ENCODE data around the gene GATA3. TPM values are rescaled to one million over a fixed set of nuclear protein-coding genes. Genes with fewer than 3 reads are reported as not detected.

GATA3 gene
- total and polyA plus RNA-seq, 9 of the 15 experiments (the other 6 are each of a cell fraction or from before 2014, with no cell fraction given), result 0.01 to 0.24 (median 0.09) TPM; not detected in 6

GRCh38 chr10:8063128-8063908 is 8.8 kb downstream of the GATA3 start (continued):
- TF ChIP-seq POLR3G (IDR thresholded peaks at IDR 0.05; ENCODE audit: extremely low read depth, insufficient read length, insufficient replicate concordance) (no peak), CXXC5 (CRISPR knock-in tag; IDR thresholded peaks at IDR 0.05) (no peak), ETS1 (conservative IDR thresholded peaks at IDR 0.05; ENCODE audit: control insufficient read depth, low read depth, low read length) (no peak), HDGF (IDR thresholded peaks at IDR 0.05) (no peak), TRIM28 (IDR thresholded peaks at IDR 0.05) (no peak), KLF16 (IDR thresholded peaks at IDR 0.05) (no peak), BRCA1 (IDR thresholded peaks at IDR 0.05) (no peak), BRCA1 (CRISPR knock-in tag; IDR thresholded peaks at IDR 0.05) (no peak), SMAD1 (IDR thresholded peaks at IDR 0.05; ENCODE audit: low read depth, low read length, partially characterized antibody) (no peak), CBX1 (IDR thresholded peaks at IDR 0.05; ENCODE audit: low read depth) (no peak)

GRCh38 chr10:8063935-8064334 is 9.4 kb downstream of the GATA3 start:
- FAIRE-seq, result no peak
- Histone ChIP-seq H3K4me3 (no peak overlapping the region), H3K9ac (ENCODE audit: insufficient read depth in 1 of 2, low read depth in 2 of 2, low read length in 2 of 2) (no peak overlapping the region), H3K4me1 (replicated peaks in 1 of 2; ENCODE audit: control insufficient read depth in 2 of 2, insufficient read depth in 2 of 2, low read length in 2 of 2) (peaks cover 0 to 4% of the 10 kb centered on the region in 2 experiments; a peak in 1 of 5 replicates), H2AFZ (ENCODE audit: low read depth, low read length) (no peak overlapping the region), H3K27me3 (ENCODE audit: control insufficient read depth in 2 of 2, insufficient read depth in 2 of 2, low read length in 2 of 2) (peaks cover 39 to 62% of the 10 kb centered on the region in 2 experiments), H3K79me2 (ENCODE audit: control insufficient read depth, insufficient read depth, low read length) (no peaks in the 10 kb centered on the region), H4K20me1 (replicated peaks; ENCODE audit: control insufficient read depth, insufficient read depth, low read length) (no peaks in the 10 kb centered on the region), H3K9me1 (ENCODE audit: control insufficient read depth, insufficient read depth, low read length) (no peaks in the 10 kb centered on the region), H3K4me2 (ENCODE audit: insufficient read depth, low read length) (no peak overlapping the region), H3K9me3 (replicated peaks; ENCODE audit: control insufficient read depth, insufficient read depth, low read depth, low read length) (no peaks in the 10 kb centered on the region), H3K36me3 (ENCODE audit: control insufficient read depth, insufficient read depth, low read length) (no peaks in the 10 kb centered on the region), H3K27ac (ENCODE audit: extremely low read depth, low read depth, low read length) (no peak overlapping the region)
- WGBS (ENCODE audit: insufficient coverage, low coverage, missing lambda C conversion rate), result 5% methylated on average over 13 of the region's 13 CpGs
- TF ChIP-seq DMBX1 (CRISPR knock-in tag; IDR thresholded peaks at IDR 0.05; ENCODE audit: borderline replicate concordance) (no peak), MAFF (IDR thresholded peaks at IDR 0.05; ENCODE audit: low read length) (no peak), ADNP (tag; IDR thresholded peaks at IDR 0.05) (no peak), ZC3H8 (IDR thresholded peaks at IDR 0.05) (no peak), ZNF644 (tag; IDR thresholded peaks at IDR 0.05; ENCODE audit: low read depth) (no peak)
- no peak for DNase-seq (ENCODE audit: extremely low read depth in 1 of 4, low spot score in 3 of 4)
- in situ Hi-C loops (cut with MboI), result no loop called here
- intact Hi-C loops (cut with micrococcal nuclease), result no loop called here
- ChIA-PET POLR2A (no interaction called here), CTCF (ENCODE audit: low intra/inter-chr PET ratio) (no interaction called here)
- ATAC-seq, result no peak
- no TSS peak for BruUV-seq (replicated peaks)
